ENCODE results near the gene ERI3. TPM values are rescaled to one million over a fixed set of nuclear protein-coding genes. Genes with fewer than 3 reads are reported as not detected.

Gene ERI3
- total and polyA plus RNA-seq, 2 of the 13 experiments (the other 11 are each of a cell fraction or from before 2014, with no cell fraction given), result 35.6 to 35.9 TPM

DNA sequence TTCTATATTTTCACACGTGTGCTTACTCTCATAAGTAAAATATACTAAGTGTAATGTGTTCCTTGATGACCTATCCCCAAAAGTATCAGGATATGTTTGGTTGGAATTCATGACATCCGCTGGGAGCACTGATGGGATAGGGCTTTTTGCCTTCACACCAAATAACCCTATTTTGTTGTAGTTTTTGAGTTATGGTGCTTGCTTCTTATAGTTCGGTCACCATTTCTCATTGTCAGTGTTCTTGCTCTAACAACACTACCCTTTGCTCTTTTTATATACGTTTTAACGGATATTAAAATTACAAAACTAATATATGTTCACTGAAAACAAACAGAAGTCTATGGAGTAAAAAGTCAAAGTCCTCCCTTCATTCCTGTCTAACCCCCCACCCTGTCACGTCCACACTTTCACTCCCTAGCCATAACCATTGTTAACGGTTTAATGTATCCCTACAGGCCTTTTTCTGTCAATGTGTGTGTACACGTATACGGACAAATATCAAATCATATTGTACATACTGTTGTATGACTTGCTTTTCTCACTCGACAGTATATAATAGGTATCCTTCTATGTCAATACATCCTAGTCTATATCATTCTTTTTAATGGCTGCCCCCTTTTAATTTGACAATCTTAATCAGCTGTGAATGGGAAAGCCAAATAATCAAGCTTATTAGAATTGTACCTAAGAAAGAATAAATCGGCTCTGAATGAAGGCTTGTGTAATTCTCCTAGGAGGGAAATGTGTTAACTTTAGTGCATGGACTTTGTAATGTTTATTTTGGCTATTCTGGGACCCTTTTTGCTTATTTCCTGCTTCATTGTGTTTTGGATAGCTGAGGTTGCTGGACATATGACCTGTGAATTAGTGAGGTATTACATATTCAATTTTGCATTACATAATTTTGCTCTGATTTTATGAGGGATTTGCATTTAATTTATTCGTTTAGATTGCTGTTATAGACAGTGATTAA is 46.5 kb upstream of the ERI3 start (continued):
- TF ChIP-seq ZNF280D (CRISPR knock-in tag; IDR thresholded peaks at IDR 0.05) (no peak), SIN3B (IDR thresholded peaks at IDR 0.05; ENCODE audit: low read length) (no peak), ZFP1 (CRISPR knock-in tag; IDR thresholded peaks at IDR 0.05) (no peak), PHF8 (CRISPR knock-in tag; IDR thresholded peaks at IDR 0.05) (no peak), ZNF329 (CRISPR knock-in tag; IDR thresholded peaks at IDR 0.05; ENCODE audit: low read depth) (no peak), CSRNP2 (CRISPR knock-in tag; conservative IDR thresholded peaks at IDR 0.05; ENCODE audit: low read depth) (no peak), FOXA1 (IDR thresholded peaks at IDR 0.05) (no peak), FOXA1 (CRISPR knock-in tag; IDR thresholded peaks at IDR 0.05) (peak; percentile 6; the same call in 1 of the 2 replicates), IRF2 (CRISPR knock-in tag; IDR thresholded peaks at IDR 0.05) (0 out of 2 replicates have a peak, but pooled peaks have one; percentile 37), ZNF530 (CRISPR knock-in tag; IDR thresholded peaks at IDR 0.05; ENCODE audit: low read depth) (no peak), ZNF720 (CRISPR knock-in tag; IDR thresholded peaks at IDR 0.05) (no peak), HNF4G (IDR thresholded peaks at IDR 0.05; ENCODE audit: borderline replicate concordance, low read depth, low read length) (peak; percentile 46; the same call in 1 of the 2 replicates), HNF4G (CRISPR knock-in tag; IDR thresholded peaks at IDR 0.05; ENCODE audit: borderline replicate concordance, low read depth) (no peak), SNAI1 (CRISPR knock-in tag; IDR thresholded peaks at IDR 0.05; ENCODE audit: borderline replicate concordance) (no peak), ZNF468 (CRISPR knock-in tag; IDR thresholded peaks at IDR 0.05) (no peak), ZGPAT (CRISPR knock-in tag; IDR thresholded peaks at IDR 0.05) (peak; percentile 73), HMGA1 (CRISPR knock-in tag; conservative IDR thresholded peaks at IDR 0.05) (no peak), PHF5A (CRISPR knock-in tag; IDR thresholded peaks at IDR 0.05; ENCODE audit: low read depth, unreplicated experiment) (no peak), RAD21 (CRISPR knock-in tag; IDR thresholded peaks at IDR 0.05) (no peak), PHF20 (CRISPR knock-in tag; IDR thresholded peaks at IDR 0.05) (no peak), EHMT2 (IDR thresholded peaks at IDR 0.05; ENCODE audit: borderline replicate concordance, low read depth, low read length) (no peak)
- TF ChIP-seq, protein P1, sequence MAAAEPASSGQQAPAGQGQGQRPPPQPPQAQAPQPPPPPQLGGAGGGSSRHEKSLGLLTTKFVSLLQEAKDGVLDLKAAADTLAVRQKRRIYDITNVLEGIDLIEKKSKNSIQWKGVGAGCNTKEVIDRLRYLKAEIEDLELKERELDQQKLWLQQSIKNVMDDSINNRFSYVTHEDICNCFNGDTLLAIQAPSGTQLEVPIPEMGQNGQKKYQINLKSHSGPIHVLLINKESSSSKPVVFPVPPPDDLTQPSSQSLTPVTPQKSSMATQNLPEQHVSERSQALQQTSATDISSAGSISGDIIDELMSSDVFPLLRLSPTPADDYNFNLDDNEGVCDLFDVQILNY (CRISPR knock-in tag; conservative IDR thresholded peaks at IDR 0.05), result no peak
